NCI-H2227 treated with DMSO at 0.1 percent for 48 hours (cell line): Measurements from ENCODE around the gene DHX34.
"Not testable (repeated sequence)": the region's sequence is repeated elsewhere in the genome, so short reads cannot be mapped to it uniquely, and the experiment has no call there.

Experiments
- DNase-seq: peaks from one replicate; lab custom pipeline; 2025; lab: John Stamatoyannopoulos, UW

Gene DHX34

GRCh38 chr19:47324502-47324901, 24.6 kb upstream of the DHX34 start:
- DNase-seq, result no peak

GRCh38 chr19:47330466-47330869, 18.6 kb upstream of the DHX34 start:
- DNase-seq, result no peak

GRCh38 chr19:47331490-47331889, 17.6 kb upstream of the DHX34 start:
- no peak for DNase-seq

GRCh38 chr19:47331931-47332547, 17.1 kb upstream of the DHX34 start, which contains the start of gene C5AR2:
TSS of gene C5AR2 (plus strand) at chr19:47332175. CDS start at chr19:47340800, 8,625 bp downstream.
- no peak for DNase-seq

- DNase-seq, result not testable (repeated sequence)
These were observed 12.1 kb upstream of the DHX34 start for GRCh38 chr19:47336765-47337718.

GRCh38 chr19:47339196-47339880, 9.8 kb upstream of the DHX34 start:
- DNase-seq, result no peak

GRCh38 chr19:47340477-47341208, 8.5 kb upstream of the DHX34 start:
- DNase-seq, result no peak

GRCh38 chr19:47341734-47342133, 7.4 kb upstream of the DHX34 start:
- no peak for DNase-seq

GRCh38 chr19:47343194-47343802, 5.8 kb upstream of the DHX34 start:
- no peak for DNase-seq

- DNase-seq, result no peak
These were observed 4.7 kb upstream of the DHX34 start for GRCh38 chr19:47344425-47344824.

GRCh38 chr19:47346024-47346423, 3.1 kb upstream of the DHX34 start:
- not testable (repeated sequence) for DNase-seq

- no peak for DNase-seq
These were observed 1.5 kb downstream of the DHX34 start for GRCh38 chr19:47350630-47351029.

- DNase-seq, result no peak
These were observed 2.4 kb downstream of the DHX34 start for GRCh38 chr19:47351548-47351947.

GRCh38 chr19:47352095-47352494, 3.0 kb downstream of the DHX34 start:
- no peak for DNase-seq

GRCh38 chr19:47353307-47353712, 4.2 kb downstream of the DHX34 start:
- no peak for DNase-seq

- no peak for DNase-seq
These were observed 7.8 kb downstream of the DHX34 start for GRCh38 chr19:47356900-47357299.

GRCh38 chr19:47357788-47358680, 8.9 kb downstream of the DHX34 start:
- DNase-seq, result no peak

- no peak for DNase-seq
These were observed 9.8 kb downstream of the DHX34 start for GRCh38 chr19:47358936-47359335.

GRCh38 chr19:47362321-47362720, 13.2 kb downstream of the DHX34 start:
- no peak for DNase-seq

- DNase-seq, result no peak
These were observed 14.8 kb downstream of the DHX34 start for GRCh38 chr19:47363758-47364531.
